GM23338 (cell line): ENCODE measurements around the gene GOLGA6C.
"Not testable (repeated sequence)": the region's sequence is repeated elsewhere in the genome, so short reads cannot be mapped to it uniquely, and the experiment has no call there.

Experiments
- ETS1 ChIP-seq: IDR thresholded peaks from 2 replicates; pipeline ENCODE4 v1.6.1; 2016; ENCODE audit warnings: antibody characterized with exemption
- POLR2AphosphoS5 ChIP-seq: IDR thresholded peaks from 2 replicates; pipeline ENCODE4 v1.6.1; 2016; ENCODE audit warnings: antibody characterized with exemption, low read depth
- TF ChIP-seq, protein P1 (sequence below), 2 experiments: fragments of 200-600 bp in 1 of 2; sonication (generic) in 1 of 2; conservative IDR thresholded peaks; 2 replicates each; pipeline versions ENCODE4 v1.5.1 to v1.6.1; 2016 to 2017; ENCODE audit warnings: antibody characterized with exemption in 2 of 2, low read depth in 2 of 2, mild to moderate bottlenecking in 2 of 2, moderate library complexity in 1 of 2

GRCh38 chr15:75312548-75312947 lies 54.4 kb downstream of the GOLGA6C start:
- not testable (repeated sequence) for TF ChIP-seq POLR2AphosphoS5, ETS1
- TF ChIP-seq, protein P1, sequence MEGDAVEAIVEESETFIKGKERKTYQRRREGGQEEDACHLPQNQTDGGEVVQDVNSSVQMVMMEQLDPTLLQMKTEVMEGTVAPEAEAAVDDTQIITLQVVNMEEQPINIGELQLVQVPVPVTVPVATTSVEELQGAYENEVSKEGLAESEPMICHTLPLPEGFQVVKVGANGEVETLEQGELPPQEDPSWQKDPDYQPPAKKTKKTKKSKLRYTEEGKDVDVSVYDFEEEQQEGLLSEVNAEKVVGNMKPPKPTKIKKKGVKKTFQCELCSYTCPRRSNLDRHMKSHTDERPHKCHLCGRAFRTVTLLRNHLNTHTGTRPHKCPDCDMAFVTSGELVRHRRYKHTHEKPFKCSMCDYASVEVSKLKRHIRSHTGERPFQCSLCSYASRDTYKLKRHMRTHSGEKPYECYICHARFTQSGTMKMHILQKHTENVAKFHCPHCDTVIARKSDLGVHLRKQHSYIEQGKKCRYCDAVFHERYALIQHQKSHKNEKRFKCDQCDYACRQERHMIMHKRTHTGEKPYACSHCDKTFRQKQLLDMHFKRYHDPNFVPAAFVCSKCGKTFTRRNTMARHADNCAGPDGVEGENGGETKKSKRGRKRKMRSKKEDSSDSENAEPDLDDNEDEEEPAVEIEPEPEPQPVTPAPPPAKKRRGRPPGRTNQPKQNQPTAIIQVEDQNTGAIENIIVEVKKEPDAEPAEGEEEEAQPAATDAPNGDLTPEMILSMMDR (conservative IDR thresholded peaks at IDR 0.05; ENCODE audit: low read depth in 2 of 2), result not testable (repeated sequence)
